Vagina (tissue), 2 donors: ENCODE results near the gene STK32B.

Experiments
- POLR2A ChIP-seq, 2 donors: fragments of 450-650 bp; IDR thresholded peaks; one replicate each; pipeline ENCODE4 v1.6.1; 2017; ENCODE audit warnings: antibody characterized with exemption in 2 of 2, mild to moderate bottlenecking in 2 of 2, moderate library complexity in 2 of 2
- POLR2AphosphoS5 ChIP-seq, 2 donors: sonication (generic); formaldehyde crosslinking; IDR thresholded peaks; one replicate each; pipeline ENCODE4 v1.9.0; 2017; ENCODE audit warnings: antibody characterized with exemption in 2 of 2, mild to moderate bottlenecking in 2 of 2, low read depth in 1 of 2; ENCODE audit not compliant: insufficient read depth in 1 of 2
- TF ChIP-seq, protein P1 (sequence below), 3 experiments: fragments of 450-650 bp in 2 of 3; fragments of 200-600 bp in 1 of 3; sonication (generic) in 1 of 3; IDR thresholded peaks; one replicate each; pipeline ENCODE4 v1.5.1; 2017 to 2019; ENCODE audit warnings: antibody characterized with exemption in 3 of 3, mild to moderate bottlenecking in 2 of 3, moderate library complexity in 2 of 3

DNA sequence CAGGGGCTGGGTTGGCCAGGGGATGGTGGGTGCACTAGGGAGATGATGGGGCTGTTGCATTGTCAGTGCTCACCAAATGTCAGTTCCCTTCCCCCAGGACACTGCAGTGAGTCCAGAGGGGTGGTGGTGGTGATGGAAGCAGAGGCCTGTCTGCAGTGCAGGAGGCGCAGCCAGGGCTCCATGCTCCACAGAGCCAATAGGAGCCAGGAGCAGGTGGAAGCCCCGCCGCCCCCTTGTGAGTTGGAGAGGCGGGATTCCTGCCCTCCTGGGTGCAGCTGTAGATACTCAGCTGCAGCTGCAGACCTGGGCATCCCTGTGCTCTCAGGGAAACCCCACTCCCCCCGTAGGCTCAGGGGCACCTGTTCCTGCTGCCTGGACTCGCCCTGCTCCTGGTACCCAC is 372.4 kb downstream of the STK32B start:
- TF ChIP-seq, protein P1, sequence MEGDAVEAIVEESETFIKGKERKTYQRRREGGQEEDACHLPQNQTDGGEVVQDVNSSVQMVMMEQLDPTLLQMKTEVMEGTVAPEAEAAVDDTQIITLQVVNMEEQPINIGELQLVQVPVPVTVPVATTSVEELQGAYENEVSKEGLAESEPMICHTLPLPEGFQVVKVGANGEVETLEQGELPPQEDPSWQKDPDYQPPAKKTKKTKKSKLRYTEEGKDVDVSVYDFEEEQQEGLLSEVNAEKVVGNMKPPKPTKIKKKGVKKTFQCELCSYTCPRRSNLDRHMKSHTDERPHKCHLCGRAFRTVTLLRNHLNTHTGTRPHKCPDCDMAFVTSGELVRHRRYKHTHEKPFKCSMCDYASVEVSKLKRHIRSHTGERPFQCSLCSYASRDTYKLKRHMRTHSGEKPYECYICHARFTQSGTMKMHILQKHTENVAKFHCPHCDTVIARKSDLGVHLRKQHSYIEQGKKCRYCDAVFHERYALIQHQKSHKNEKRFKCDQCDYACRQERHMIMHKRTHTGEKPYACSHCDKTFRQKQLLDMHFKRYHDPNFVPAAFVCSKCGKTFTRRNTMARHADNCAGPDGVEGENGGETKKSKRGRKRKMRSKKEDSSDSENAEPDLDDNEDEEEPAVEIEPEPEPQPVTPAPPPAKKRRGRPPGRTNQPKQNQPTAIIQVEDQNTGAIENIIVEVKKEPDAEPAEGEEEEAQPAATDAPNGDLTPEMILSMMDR (IDR thresholded peaks at IDR 0.05): no peak
- TF ChIP-seq POLR2A (IDR thresholded peaks at IDR 0.05) (no peak), POLR2AphosphoS5 (IDR thresholded peaks at IDR 0.05; ENCODE audit: insufficient read depth in 1 of 2, low read depth in 1 of 2) (no peak)
